ENCODE measurements around the gene TECR.

- TF ChIP-seq POLR2A (IDR thresholded peaks at IDR 0.05) (no peak), CTCF (IDR thresholded peaks at IDR 0.05 in 8 of 11, conservative IDR thresholded peaks at IDR 0.05 in 3 of 11) (no peak), POLR2AphosphoS5 (IDR thresholded peaks at IDR 0.05) (no peak)
These were observed 47.9 kb downstream of the TECR start for GRCh38 chr19:14577264-14577663.
